ENCODE results near the gene PITHD1.

DNA sequence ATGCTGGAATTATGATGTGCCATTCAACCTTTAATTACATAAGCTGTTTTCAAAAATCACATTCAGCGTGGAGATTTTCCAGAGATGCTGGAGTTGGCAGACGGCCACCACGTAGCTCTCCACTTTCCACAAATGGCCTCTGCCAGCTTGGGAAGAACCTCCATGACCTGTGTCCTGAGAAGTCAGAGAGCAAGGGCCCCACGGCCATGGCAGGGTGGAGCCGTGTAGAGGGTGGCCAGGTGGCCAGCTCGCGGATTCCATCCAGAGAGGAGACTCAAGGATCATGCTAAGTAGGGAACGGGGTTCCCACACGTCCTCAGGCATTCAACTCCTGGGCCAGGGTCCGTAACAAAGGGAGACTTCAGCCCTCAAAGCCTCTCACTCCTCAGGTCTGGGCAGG, 23.7 kb downstream of the PITHD1 start:
- TF ChIP-seq, protein P1, sequence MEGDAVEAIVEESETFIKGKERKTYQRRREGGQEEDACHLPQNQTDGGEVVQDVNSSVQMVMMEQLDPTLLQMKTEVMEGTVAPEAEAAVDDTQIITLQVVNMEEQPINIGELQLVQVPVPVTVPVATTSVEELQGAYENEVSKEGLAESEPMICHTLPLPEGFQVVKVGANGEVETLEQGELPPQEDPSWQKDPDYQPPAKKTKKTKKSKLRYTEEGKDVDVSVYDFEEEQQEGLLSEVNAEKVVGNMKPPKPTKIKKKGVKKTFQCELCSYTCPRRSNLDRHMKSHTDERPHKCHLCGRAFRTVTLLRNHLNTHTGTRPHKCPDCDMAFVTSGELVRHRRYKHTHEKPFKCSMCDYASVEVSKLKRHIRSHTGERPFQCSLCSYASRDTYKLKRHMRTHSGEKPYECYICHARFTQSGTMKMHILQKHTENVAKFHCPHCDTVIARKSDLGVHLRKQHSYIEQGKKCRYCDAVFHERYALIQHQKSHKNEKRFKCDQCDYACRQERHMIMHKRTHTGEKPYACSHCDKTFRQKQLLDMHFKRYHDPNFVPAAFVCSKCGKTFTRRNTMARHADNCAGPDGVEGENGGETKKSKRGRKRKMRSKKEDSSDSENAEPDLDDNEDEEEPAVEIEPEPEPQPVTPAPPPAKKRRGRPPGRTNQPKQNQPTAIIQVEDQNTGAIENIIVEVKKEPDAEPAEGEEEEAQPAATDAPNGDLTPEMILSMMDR (IDR thresholded peaks at IDR 0.05; ENCODE audit: low read length), result no peak
- TF ChIP-seq EZH2 (optimal IDR thresholded peaks at IDR 0.05; ENCODE audit: low read depth, low read length) (no peak), EZH2phosphoT487 (IDR thresholded peaks at IDR 0.05; ENCODE audit: low read length) (no peak)
